NCI-H1417 (cell line): ENCODE data around the gene LRRC61.

ENCODE experiments used
- DNase-seq, 3 experiments: peaks; one replicate each; lab custom pipeline; 2025; lab: John Stamatoyannopoulos, UW

LRRC61 gene

DNA sequence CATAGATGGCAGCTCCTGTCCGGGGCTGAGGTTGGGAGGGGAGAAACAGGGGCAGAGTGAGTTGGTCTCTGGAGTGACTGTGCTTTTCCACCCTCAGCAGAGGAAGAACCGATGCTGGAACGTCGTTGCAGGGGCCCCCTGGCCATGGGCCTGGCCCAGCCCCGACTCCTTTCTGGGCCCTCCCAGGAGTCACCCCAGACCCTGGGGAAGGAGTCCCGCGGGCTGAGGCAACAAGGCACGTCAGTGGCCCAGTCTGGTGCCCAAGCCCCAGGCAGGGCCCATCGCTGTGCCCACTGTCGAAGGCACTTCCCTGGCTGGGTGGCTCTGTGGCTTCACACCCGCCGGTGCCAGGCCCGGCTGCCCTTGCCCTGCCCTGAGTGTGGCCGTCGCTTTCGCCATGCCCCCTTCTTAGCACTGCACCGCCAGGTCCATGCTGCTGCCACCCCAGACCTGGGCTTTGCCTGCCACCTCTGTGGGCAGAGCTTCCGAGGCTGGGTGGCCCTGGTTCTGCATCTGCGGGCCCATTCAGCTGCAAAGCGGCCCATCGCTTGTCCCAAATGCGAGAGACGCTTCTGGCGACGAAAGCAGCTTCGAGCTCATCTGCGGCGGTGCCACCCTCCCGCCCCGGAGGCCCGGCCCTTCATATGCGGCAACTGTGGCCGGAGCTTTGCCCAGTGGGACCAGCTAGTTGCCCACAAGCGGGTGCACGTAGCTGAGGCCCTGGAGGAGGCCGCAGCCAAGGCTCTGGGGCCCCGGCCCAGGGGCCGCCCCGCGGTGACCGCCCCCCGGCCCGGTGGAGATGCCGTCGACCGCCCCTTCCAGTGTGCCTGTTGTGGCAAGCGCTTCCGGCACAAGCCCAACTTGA, 48.2 kb downstream of the LRRC61 start:
- no peak for DNase-seq

DNA sequence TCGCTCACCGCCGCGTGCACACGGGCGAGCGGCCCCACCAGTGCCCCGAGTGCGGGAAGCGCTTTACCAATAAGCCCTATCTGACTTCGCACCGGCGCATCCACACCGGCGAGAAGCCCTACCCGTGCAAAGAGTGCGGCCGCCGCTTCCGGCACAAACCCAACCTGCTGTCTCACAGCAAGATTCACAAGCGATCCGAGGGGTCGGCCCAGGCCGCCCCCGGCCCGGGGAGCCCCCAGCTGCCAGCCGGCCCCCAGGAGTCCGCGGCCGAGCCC, 48.8 kb downstream of the LRRC61 start:
- DNase-seq: no peak

DNA sequence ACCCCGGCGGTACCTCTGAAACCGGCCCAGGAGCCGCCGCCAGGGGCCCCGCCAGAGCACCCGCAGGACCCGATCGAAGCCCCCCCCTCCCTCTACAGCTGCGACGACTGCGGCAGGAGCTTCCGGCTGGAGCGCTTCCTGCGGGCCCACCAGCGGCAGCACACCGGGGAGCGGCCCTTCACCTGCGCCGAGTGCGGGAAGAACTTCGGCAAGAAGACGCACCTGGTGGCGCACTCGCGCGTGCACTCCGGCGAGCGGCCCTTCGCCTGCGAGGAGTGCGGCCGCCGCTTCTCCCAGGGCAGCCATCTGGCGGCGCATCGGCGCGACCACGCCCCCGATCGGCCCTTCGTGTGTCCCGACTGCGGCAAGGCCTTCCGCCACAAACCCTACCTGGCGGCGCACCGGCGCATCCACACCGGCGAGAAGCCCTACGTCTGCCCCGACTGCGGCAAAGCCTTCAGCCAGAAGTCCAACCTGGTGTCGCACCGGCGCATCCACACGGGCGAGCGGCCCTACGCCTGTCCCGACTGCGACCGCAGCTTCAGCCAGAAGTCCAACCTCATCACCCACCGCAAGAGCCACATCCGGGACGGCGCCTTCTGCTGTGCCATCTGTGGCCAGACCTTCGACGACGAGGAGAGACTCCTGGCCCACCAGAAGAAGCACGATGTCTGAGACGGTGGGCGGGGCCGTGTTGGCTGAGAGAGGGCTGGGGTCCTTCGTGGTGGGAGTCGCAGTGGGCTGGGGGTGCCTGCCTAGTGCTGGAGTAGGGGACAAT, 49.3 kb downstream of the LRRC61 start:
- DNase-seq: no peak

DNA sequence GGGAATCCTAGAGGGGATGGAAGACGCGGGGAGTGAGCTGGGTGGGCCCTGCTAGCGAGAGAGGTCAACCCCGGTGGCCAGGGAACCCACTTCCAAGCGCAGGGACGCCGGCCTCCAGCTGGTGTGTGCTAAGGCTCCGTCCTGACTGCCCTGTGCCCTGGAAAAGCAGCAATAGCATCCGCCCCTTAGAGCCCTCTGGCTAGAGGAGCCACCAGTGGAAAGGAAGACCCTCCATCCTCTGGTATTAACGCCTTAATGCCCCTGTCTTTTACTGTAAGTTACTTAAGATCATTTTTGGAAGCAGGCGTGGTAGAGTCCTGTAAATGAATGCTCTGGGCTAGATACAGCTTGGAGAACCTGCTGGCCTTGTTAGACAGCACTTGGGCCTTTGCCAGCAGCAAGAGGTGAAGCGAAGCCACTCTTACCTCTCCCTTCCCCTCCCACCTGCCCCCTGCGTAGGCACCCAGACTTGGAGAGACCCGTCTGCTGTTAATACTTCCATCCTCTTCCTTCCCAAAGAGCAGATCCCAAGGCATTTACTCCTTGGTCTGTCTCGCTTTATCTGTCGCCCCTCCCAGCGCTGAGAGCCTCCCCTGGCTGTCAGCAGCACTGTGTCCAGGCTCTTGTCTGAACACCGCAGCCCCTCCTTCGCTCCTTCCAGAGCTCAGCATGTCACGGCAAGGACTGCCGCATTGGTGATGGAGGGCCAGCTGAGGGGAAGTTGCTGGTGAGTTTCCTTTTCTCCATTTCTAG, 50.1 kb downstream of the LRRC61 start:
- no peak for DNase-seq

DNA sequence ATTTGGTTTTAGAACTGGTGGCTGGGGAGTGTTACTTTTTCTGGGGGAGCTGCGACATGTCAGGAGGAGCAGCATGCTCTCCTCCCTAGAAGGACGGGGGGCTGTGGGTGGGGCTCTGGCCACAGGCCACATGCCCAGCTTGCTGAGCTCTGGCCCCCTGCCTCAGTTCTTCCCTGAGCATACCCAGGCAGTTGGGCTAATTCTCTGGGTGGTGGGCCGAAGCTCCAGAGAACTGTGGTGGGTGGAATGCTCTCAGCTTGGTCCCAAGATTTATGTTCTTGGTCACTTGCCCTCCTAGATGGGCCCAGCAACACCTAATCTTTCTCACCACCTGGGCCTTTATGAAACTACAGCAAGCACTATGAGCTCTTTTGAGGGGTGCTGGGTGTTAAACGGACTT, 50.9 kb downstream of the LRRC61 start:
- DNase-seq: no peak

DNA sequence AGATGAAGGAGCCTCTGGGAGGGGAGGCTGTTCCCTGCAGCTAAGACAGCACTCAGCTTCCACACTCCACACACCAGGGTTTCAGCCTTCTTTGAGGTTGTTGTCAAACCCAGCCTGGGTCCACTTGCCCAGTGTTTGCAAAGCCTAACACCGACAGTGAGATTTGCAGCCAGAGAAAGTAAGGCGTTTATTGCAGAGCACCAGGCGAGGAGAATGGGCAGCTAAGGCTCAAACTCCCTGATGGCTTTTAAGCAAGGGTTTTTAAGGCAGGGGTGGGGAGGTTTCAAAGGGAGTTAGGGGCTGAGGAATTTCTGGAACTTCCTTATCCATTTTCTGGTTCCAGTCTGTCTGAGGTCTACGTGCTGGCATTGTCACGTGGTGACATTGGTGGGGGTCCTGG, 51.3 kb downstream of the LRRC61 start:
- DNase-seq: no peak

DNA sequence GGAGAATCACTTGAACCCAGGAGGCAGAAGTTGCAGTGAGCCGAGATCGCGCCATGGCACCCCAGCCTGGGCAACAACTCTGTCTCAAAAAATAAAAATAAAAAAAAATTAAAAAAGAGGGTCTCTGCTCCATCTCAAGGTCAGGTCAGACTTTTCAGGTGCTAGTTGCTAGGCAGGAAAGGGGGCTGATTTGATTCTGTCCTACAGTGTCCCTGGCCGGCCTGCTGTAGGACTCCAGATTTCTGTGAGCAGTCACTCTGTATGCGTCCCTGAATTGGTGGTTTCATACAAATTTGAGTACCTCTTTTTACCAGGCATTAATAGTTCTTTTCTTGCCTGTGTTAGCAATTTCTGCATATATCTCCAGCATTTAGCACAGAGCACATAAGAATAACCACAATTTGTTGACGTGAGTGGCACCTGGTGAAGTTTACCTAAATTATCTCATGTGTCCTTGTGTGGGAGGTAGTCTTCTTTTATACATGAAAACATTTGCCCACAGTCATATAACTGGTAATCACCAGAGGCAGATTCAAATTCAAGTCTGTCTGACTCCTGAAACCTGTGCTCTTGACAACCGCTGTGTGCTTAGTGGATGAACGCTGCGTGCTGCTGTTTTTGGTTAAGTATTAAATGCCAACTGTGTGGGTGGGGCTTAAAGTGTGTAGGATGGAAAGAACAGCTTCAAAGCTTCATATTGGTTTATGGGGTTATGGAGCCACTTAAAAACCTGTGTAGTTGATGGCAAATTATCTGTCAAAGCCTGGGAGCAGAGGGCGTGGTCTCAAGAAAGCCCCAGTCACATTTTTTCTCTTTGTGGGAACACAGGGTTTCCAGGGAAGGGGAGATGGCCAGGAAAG, 52.7 kb downstream of the LRRC61 start:
- peak in 1 of 3 experiments; percentile 47 for DNase-seq

DNA sequence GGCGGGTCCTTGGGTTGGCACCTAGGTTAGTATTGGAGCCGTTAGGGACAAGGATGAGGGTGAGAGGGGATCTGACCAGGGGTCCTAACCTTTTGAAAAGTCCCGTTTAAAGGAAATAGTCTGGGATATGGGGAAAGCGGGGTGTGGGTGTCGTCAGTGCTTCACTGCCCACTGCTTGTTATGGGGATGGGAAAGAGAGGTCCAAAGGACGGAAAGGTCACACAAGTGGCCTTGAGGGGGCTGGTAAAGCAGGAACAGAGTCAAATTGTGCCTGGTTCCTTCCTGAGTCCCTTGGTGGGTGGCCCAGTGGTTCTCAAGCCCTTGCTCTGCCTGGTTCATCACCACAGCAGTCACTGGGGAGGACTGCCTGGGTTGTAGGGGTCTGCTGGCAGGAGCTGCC, 53.4 kb downstream of the LRRC61 start:
- DNase-seq: no peak

DNA sequence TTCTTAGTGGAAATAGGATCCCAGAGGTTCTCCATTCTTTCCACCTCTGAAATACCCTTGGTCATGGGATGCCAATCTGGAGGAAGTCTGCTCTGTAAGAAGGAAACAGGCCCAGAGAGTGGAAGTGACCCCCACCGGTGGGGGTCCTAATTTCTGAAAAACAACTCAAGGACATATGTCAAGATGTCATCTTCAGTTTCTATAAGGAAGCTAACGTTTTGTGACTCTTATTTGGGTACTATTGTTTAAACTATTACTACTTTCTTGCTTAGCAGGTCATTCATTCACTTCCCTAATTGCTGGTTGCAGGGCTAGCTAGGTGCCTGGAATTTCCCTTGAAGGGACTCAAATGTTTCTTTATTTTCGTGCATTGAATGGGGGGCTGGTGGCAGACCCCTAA, 54.0 kb downstream of the LRRC61 start:
- DNase-seq: no peak

DNA sequence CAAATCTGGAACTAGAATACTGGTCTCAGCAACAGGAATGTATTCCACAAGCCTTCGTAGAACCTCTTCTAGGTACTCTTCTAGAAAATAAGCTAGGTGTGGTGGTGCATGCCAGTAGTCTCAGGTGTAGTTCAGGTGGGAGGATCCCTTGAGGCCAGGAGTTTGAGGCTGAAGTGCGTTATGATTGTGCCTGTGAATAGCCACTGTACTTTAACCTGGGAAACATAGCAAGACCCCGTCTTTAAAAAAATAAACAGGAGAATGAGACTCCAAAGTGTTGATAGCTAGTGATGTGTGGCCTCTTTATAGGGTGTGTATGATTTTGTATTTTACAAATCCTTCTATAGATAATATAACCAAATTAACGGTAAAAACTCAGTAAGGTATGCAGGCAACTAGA, 54.5 kb downstream of the LRRC61 start:
- DNase-seq: peak in 1 of 3 experiments; percentile 63

DNA sequence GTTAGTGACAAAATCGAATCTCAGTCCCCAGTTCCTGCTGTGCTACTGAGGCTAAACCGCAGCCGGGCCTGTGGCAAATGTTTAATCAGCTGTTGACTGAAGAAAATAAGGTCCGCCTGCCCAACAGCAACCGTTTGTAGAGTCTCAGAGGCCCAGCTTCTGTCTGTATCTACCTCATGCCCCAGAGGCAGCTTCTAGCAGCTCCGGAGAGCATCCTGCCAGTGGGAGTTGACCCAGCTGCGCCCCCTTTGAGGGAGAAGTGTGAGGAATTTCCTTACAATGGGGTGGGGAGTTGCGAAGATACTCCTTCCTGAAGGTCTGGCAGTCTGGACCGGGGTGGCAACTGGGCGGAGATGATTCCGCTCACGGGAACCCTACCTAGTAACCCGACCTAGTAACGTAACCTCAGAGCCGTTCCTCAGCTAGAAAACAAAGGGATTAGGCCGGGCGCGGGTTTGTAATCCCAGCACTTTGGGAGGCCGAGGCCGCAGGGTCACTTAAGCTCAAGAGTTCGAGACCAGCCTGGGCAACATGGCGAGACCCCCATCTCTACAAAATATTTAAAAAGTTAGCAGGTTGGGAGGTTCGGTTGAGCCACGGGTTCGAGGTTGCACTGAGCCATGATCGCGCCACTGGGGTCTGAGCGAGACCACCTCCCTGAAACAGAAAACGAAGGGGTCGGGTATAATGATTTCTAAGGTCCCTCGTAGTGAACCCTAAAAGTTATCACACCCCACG, 55.1 kb downstream of the LRRC61 start:
- peak; percentile 71 to 94 (median 84) for DNase-seq

DNA sequence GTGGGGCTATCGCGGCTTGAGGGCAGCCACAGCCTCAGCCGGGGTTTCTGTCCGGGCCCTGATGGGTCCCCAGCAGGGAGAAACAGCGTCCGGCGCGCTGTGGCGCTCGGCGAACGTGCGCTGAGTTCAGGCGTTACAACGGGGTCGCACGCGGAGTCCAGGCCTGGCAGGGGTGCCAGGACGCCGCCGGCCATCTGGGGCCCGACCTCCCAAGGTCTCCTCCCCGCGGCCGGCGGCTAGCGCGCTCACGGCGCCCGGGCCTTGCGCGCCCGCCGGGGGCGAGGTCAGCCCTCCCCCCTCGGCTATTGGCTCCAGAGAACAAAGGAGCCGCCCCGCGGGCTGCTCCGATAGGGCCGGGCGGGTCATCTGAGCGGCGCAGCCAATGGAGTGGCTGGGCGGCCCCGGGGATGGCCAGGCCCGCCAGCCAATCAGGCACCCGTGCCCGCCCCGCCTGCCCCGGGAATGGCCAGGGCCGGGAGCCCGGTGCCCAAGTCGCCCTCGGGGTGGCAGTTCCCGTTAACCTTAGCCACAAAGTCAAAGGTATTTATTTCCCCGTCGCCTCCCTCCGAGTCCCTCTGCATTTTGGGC, 55.8 kb downstream of the LRRC61 start, which contains the start of gene ZNF775:
TSS of gene ZNF775 (plus strand) at position 478 of the 588 bp plus-strand sequence. CDS start 9,141 bp downstream, outside the sequence.
- DNase-seq: peak; percentile 98

DNA sequence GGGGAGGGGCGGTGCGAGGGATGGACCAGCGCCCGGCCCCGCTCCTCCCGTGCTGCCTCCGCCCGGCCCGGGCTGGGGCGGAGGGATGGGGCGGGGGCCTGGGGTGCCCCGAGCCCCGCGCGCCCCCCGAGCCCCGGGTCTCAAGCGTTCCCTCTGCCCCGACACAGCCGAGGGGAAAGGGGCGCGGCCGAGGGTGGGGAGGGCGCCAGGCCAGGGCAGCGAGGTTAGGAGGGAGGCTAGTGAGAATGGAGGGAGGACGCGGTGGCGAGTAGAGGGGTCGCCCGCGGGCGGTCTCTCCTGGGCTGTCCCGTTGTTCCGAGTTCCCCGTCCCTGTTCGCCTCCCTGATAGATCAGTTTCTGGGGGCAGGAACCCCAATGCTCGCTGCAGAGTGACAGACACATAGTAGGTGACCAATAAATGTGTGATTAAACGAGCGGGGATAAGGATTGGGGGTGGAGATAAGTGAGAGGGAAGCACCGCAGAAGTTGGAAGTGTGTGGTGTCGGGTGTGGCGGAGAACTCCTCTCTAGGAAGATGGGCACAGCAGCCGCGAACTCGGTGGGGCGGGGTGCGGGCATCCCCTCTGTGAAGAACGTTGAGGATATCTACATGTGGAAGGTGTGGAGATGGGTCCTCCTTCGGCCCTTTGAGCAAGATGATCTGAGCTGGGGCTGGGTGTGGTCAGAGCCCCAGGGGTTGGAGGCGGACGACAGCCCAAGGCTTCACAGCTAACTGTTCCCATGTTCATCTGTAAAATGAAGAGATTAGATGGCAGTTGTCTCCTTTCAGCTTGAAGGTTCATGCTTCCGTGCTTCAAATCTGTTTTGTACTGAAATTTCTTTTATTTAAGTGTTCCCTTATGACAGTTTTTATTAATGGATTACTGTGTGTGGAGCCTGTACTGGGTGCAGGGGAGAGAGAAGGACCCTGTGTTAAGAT, 56.6 kb downstream of the LRRC61 start:
- DNase-seq: peak; percentile 30 to 81 (median 78)

DNA sequence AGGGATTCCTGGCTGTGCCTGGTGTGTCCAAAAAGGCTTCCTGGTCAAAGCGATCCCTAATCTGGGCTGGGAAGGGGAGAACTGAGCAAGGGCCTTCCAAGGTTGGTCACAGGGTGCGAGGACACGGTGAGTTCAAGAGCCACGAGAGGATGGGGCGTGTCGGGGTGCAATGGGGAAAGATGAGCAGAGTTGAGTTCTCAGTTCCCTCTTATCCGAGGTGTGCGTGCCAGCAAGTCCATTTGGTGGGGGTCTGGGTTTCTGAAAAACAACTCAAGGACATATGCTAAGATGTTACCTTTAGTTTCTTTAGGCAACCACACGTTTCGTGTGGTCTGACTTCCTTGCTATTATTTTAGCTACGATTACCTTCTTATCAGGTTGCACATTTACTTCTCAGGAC, 57.3 kb downstream of the LRRC61 start:
- no peak for DNase-seq

DNA sequence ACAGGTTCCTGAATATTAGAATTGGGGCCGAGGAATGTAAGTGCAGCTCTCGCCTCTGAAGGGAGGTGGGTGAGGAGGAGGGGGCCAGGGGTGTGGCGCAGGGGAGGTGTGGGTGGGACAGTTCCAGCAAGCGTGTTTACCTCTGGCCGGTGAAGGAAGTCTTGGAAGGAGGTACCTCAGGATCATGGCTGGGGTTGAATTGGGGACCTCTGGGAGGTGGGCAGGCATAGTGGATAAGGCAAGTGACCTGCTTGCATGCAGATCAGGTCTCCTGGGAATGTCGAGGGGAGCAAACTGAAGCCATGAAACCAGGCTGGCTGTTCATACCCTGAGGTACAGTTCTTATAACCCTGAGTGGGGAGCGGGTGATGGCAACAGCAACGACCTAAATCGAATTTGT, 57.9 kb downstream of the LRRC61 start:
- no peak for DNase-seq

DNA sequence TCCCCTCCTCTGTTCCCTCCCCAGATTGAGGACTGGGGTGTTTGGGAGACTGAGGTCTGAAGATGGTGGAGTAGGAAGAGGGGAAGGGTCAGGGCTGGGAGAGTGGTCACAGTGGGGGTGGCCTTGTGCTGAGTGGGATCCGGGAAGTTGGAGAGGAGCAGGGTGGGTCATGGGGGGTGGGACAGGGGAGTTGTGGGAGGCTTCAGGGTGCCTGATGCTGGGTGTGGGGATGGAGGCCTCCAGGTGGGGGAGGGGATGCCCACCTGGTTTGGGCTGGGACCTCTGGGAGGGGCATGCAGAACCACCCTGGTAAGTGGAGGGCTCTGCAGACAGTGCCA, 58.6 kb downstream of the LRRC61 start:
- no peak for DNase-seq

DNA sequence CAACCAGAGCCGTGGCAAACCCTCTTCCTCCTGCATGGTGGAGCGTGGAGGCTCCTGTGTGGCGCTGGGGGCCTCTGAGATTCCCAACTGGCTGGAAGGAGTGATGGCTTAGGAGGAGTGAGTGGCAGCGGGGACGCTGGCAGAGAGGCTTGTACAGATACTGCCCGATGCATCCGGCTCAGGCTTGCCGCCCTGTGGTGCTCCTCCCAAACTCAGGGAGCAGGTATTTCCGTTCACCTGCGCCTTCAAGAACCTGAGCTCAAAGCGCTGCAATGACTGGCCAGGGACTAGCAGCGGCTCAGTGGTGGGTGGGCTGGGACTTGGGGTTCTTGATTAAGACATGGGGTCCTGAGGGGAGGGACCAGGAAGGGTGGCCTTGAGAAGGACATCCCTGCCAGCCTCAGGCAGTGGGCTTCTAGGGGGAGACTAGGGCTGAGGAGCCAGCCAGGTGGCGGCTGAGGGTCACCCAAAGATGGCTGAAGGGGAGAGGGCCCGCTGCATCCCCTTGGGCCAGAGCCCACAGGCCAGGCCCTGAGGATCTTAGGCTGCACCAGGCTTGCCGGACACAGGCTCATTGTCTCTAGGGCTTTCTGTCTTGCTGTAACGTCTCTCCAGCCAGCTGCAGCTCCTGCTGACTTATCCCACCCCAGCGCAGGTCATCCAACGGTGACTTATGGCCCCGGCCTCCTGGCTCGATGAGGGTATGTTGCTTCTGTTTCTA, 59.1 kb downstream of the LRRC61 start:
- DNase-seq: no peak

DNA sequence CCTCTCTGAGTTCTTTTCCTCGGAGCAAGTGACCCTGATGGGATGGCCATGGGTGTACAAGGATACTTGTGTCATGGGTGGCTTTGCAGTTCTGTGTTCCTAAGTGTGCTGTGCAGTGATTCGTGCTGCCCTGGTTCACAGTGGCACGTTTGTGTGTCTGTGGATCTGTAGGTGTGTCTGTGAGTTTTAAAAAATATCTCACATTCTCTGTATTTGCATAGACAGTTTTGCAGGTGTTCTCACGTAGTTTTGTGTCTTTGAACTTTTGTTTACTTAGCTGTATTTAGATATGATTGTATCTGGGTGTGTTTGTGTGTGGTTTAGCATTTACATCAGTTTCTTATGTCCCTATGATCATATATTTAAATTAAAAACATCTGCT, 59.7 kb downstream of the LRRC61 start:
- DNase-seq: peak in 1 of 3 experiments; percentile 48
